HTR-8/SVneo (cell line): Measurements from ENCODE around the gene BRINP3.
A peak's percentile ranks its signal among the peaks of the same experiment; 100 is the strongest.

Source experiments
- DNase-seq: peaks from one replicate; pipeline ENCODE4 v3.0.0; 2011; ENCODE audit warnings: low spot score, mixed read lengths; ENCODE audit not compliant: insufficient read length
- FAIRE-seq: peaks from 2 replicates; lab custom pipeline; 2011; peaks lifted over from hg19 to GRCh38; lab: Jason Lieb, UNC

BRINP3 gene

GRCh38 chr1:190455631-190456030 is 22.0 kb downstream of the BRINP3 start:
- FAIRE-seq (no peak), DNase-seq (no peak)

- FAIRE-seq: no peak
- DNase-seq: no peak
Observed at GRCh38 chr1:190453550-190453949, 24.1 kb downstream of the BRINP3 start.

- DNase-seq (no peak), FAIRE-seq (no peak)
Observed at GRCh38 chr1:190452272-190452848, 25.3 kb downstream of the BRINP3 start.

GRCh38 chr1:190444464-190444863 is 33.2 kb downstream of the BRINP3 start:
- FAIRE-seq (no peak), DNase-seq (no peak)

GRCh38 chr1:190439447-190439846 is 38.2 kb downstream of the BRINP3 start:
- no peak for FAIRE-seq

GRCh38 chr1:190436615-190437014 is 41.0 kb downstream of the BRINP3 start:
- DNase-seq (peak; percentile 14), FAIRE-seq (no peak)

More at GRCh38 chr1:190439447-190439846, 38.2 kb downstream of the BRINP3 start:
- DNase-seq: no peak

GRCh38 chr1:190429932-190430331 is 47.7 kb downstream of the BRINP3 start:
- FAIRE-seq (no peak), DNase-seq (no peak)

GRCh38 chr1:190429141-190429540 is 48.5 kb downstream of the BRINP3 start:
- FAIRE-seq (no peak), DNase-seq (no peak)

- FAIRE-seq (no peak), DNase-seq (no peak)
Observed at GRCh38 chr1:190416239-190416638, 61.4 kb downstream of the BRINP3 start.

GRCh38 chr1:190413142-190413541 is 64.5 kb downstream of the BRINP3 start:
- DNase-seq: no peak
- FAIRE-seq: no peak

GRCh38 chr1:190403402-190403801 is 74.3 kb downstream of the BRINP3 start:
- FAIRE-seq: no peak
- no peak for DNase-seq

- no peak for FAIRE-seq
- no peak for DNase-seq
Observed at GRCh38 chr1:190399233-190399632, 78.4 kb downstream of the BRINP3 start.

- FAIRE-seq (no peak), DNase-seq (no peak)
Observed at GRCh38 chr1:190391582-190391981, 86.1 kb downstream of the BRINP3 start.

GRCh38 chr1:190377991-190378390 is 99.7 kb downstream of the BRINP3 start:
- DNase-seq: no peak
- no peak for FAIRE-seq

GRCh38 chr1:190377294-190377693 is 100.4 kb downstream of the BRINP3 start:
- no peak for FAIRE-seq

GRCh38 chr1:190376044-190376443 is 101.6 kb downstream of the BRINP3 start:
- DNase-seq: no peak
- FAIRE-seq: no peak

More at GRCh38 chr1:190377294-190377693, 100.4 kb downstream of the BRINP3 start:
- DNase-seq: no peak

- DNase-seq: no peak
- FAIRE-seq: no peak
Observed at GRCh38 chr1:190373705-190374336, 103.8 kb downstream of the BRINP3 start.

- no peak for DNase-seq
- FAIRE-seq: no peak
Observed at GRCh38 chr1:190367200-190367599, 110.5 kb downstream of the BRINP3 start.

GRCh38 chr1:190365283-190365682 is 112.4 kb downstream of the BRINP3 start:
- FAIRE-seq: no peak
- DNase-seq: no peak

GRCh38 chr1:190353538-190354101 is 124.0 kb downstream of the BRINP3 start:
- FAIRE-seq (no peak), DNase-seq (no peak)

- FAIRE-seq (no peak), DNase-seq (no peak)
Observed at GRCh38 chr1:190344454-190344853, 133.2 kb downstream of the BRINP3 start.

GRCh38 chr1:190338829-190339228 is 138.8 kb downstream of the BRINP3 start:
- DNase-seq: no peak
- FAIRE-seq: no peak
